B cell (primary cell): ENCODE results near the gene NREP. TPM values are rescaled to one million over a fixed set of nuclear protein-coding genes. Genes with fewer than 3 reads are reported as not detected.

Source experiments
- ATAC-seq: fragments of 200-7000 bp; cut with Tn5 transposase; one replicate; pipeline ENCODE4 v1.10.0; 2021; ENCODE audit warnings: low read depth, mild to moderate bottlenecking, moderate number of reproducible peaks, moderate library complexity
- CTCF ChIA-PET: fragments of 350-600 bp; sonication (Branson Sonifier 250); formaldehyde crosslinking; loops from one replicate; lab custom pipeline; 2021; ENCODE audit warnings: antibody characterized with exemption, inconsistent platforms; lab: Charles Lee
- POLR2A ChIA-PET: fragments of 350-600 bp; sonication (Branson Sonifier 250); formaldehyde crosslinking; loops from one replicate; lab custom pipeline; 2021; ENCODE audit warnings: antibody characterized with exemption; lab: Charles Lee
- DNase-seq: peaks from one replicate; pipeline ENCODE4 v3.0.0; 2013
- H2AFZ ChIP-seq: 2 replicates; pipeline ENCODE4 v1.6.1; 2012; ENCODE audit warnings: mild to moderate bottlenecking, low read depth, low read length; ENCODE audit not compliant: insufficient read depth, poor library complexity, severe bottlenecking
- H3K27ac ChIP-seq, 2 donors: 1 replicate in 1 of 2; 2 replicates in 1 of 2; pipeline ENCODE4 v1.5.1; 2012 to 2013; ENCODE audit warnings: low read length in 2 of 2, mild to moderate bottlenecking in 2 of 2, moderate library complexity in 1 of 2
- H3K27me3 ChIP-seq, 4 experiments: fragments of 200-600 bp in 1 of 4; sonication (generic) in 1 of 4; replicated peaks in 1 of 4; 1 replicate in 2 of 4; 2 replicates in 2 of 4; pipeline versions ENCODE4 v1.6.1 to v1.7.0; 2013 to 2016; ENCODE audit warnings: low read length in 3 of 4, mild to moderate bottlenecking in 2 of 4, mixed read lengths in 1 of 4, moderate library complexity in 1 of 4; ENCODE audit not compliant: insufficient read depth in 4 of 4, control insufficient read depth in 3 of 4; ENCODE audit errors: control extremely low read depth in 1 of 4
- H3K36me3 ChIP-seq, 2 experiments: replicated peaks in 1 of 2; 1 replicate in 1 of 2; 2 replicates in 1 of 2; pipeline versions ENCODE4 v1.6.1 to v1.7.1; 2013; ENCODE audit warnings: low read length in 1 of 2; ENCODE audit not compliant: insufficient read depth in 2 of 2, control insufficient read depth in 1 of 2; ENCODE audit errors: control extremely low read depth in 1 of 2, extremely low read depth in 1 of 2
- H3K4me1 ChIP-seq, 2 donors: fragments of 200-600 bp in 1 of 2; sonication (generic) in 1 of 2; 1 replicate in 1 of 2; 2 replicates in 1 of 2; pipeline versions ENCODE4 v1.5.1 to v1.6.1; 2013 to 2017; ENCODE audit warnings: low read length in 2 of 2; ENCODE audit not compliant: control insufficient read depth in 2 of 2, insufficient read depth in 2 of 2
- H3K4me2 ChIP-seq: replicated peaks from 2 replicates; pipeline ENCODE3; 2012; ENCODE audit warnings: mild to moderate bottlenecking, low read depth, low read length; ENCODE audit not compliant: poor library complexity, severe bottlenecking
- H3K4me3 ChIP-seq, 5 experiments: fragments of 200-600 bp in 1 of 5; sonication (generic) in 1 of 5; 1 replicate in 3 of 5; 2 replicates in 2 of 5; pipeline versions ENCODE4 v1.5.1 to v1.7.0; 2011 to 2016; ENCODE audit warnings: low read length in 4 of 5, mild to moderate bottlenecking in 4 of 5, low read depth in 2 of 5, control low read depth in 1 of 5, moderate library complexity in 1 of 5; ENCODE audit not compliant: insufficient read depth in 1 of 5; ENCODE audit errors: control extremely low read depth in 1 of 5, extremely low read depth in 1 of 5
- H3K79me2 ChIP-seq: fragments of 200-600 bp; sonication (generic); one replicate; pipeline ENCODE4 v1.6.0; 2016; ENCODE audit warnings: low read length; ENCODE audit not compliant: control insufficient read depth, insufficient read depth
- H3K9ac ChIP-seq: fragments of 200-600 bp; sonication (generic); 2 replicates; pipeline ENCODE4 v1.6.1; 2017; ENCODE audit warnings: mild to moderate bottlenecking, low read length, moderate library complexity
- H3K9me3 ChIP-seq, 3 donors: one replicate each; pipeline versions ENCODE4 v1.6.1 to v1.7.1; 2013; ENCODE audit warnings: low read length in 2 of 3; ENCODE audit not compliant: control insufficient read depth in 2 of 3, insufficient read depth in 1 of 3; ENCODE audit errors: control extremely low read depth in 1 of 3
- H4K20me1 ChIP-seq: 2 replicates; pipeline ENCODE4 v1.6.0; 2012; ENCODE audit warnings: mild to moderate bottlenecking, low read length; ENCODE audit not compliant: insufficient read depth, control insufficient read depth, poor library complexity, severe bottlenecking
- H3K27ac Mint-ChIP-seq: one replicate; pipeline ENCODE4 v1.8.0; 2021; ENCODE audit warnings: mixed read lengths
- H3K27me3 Mint-ChIP-seq: one replicate; pipeline ENCODE4 v1.8.0; 2021; ENCODE audit warnings: mixed read lengths
- H3K4me1 Mint-ChIP-seq: one replicate; pipeline ENCODE4 v1.8.0; 2021; ENCODE audit warnings: mixed read lengths
- H3K4me3 Mint-ChIP-seq: one replicate; pipeline ENCODE4 v1.8.0; 2021; ENCODE audit warnings: mixed read lengths
- H3K9me3 Mint-ChIP-seq: one replicate; pipeline ENCODE4 v1.8.0; 2022; ENCODE audit warnings: mixed read lengths; ENCODE audit not compliant: insufficient read depth
- CTCF ChIP-seq: fragments of 200-600 bp; IDR thresholded peaks from one replicate; pipeline ENCODE4 v1.8.0; 2022; ENCODE audit warnings: antibody characterized with exemption, mild to moderate bottlenecking
- EZH2 ChIP-seq: IDR thresholded peaks from 2 replicates; pipeline ENCODE4 v1.6.1; 2012; ENCODE audit warnings: borderline replicate concordance, low read depth, mild to moderate bottlenecking, moderate library complexity, low read length; ENCODE audit not compliant: insufficient read depth, poor library complexity, severe bottlenecking
- WGBS: methylation state at CpG from one replicate; pipeline ENCODE4 v1.1.5; 2013; ENCODE audit warnings: missing lambda C conversion rate; ENCODE audit not compliant: insufficient coverage; 5-methylcytosine and 5-hydroxymethylcytosine counted together
- intact Hi-C: fragments of 100-400 bp; cut with micrococcal nuclease; formaldehyde crosslinking; loops from one replicate; pipeline ENCODE4 v1.10.0; 2022
- polyA plus RNA-seq: library from polyadenylated mRNA; depleted of rRNA; stranded (reverse); fragments of >200 nt; gene quantifications from 2 replicates; pipeline ENCODE4 v1.2.3, GENCODE V29; 2012
- total RNA-seq, 2 donors: library from RNA; stranded (reverse); fragments of 120-200 nt in 1 of 2; gene quantifications; 1 replicate in 1 of 2; 2 replicates in 1 of 2; pipeline versions ENCODE4 v1.2.3 to v1.2.4, GENCODE V29; 2013 to 2022

The NREP gene
- total and polyA plus RNA-seq, 2 donors (not counting 1 experiment from before 2014, with no cell fraction given) = 6.7 to 17.0 TPM

- H3K4me3 ChIP-seq = no peak overlapping the region
- H2AFZ ChIP-seq = no peak overlapping the region
- H3K4me2 ChIP-seq = no peak overlapping the region
- DNase-seq = no peak
- H3K79me2 ChIP-seq = no peaks in the 10 kb centered on the region
- H3K4me1 ChIP-seq = peaks cover 0 to 3% of the 10 kb centered on the region in 2 donors
- Mint-ChIP-seq H3K27me3 (no peaks in the 10 kb centered on the region), H3K4me1 (peaks cover 4% of the 10 kb centered on the region), H3K27ac (no peak overlapping the region), H3K4me3 (no peak overlapping the region), H3K9me3 (no peaks in the 10 kb centered on the region)
- TF ChIP-seq EZH2 (no peak), CTCF (no peak)
- H3K9ac ChIP-seq = no peak overlapping the region
- no peaks in the 10 kb centered on the region for H4K20me1 ChIP-seq
- no peak overlapping the region for H3K27ac ChIP-seq
- no peaks in the 10 kb centered on the region for H3K36me3 ChIP-seq
- WGBS = 94% methylated on average over 2 of the region's 4 CpGs
- intact Hi-C loops = no loop called here
- no peaks in the 10 kb centered on the region for H3K27me3 ChIP-seq
- ChIA-PET POLR2A (no interaction called here), CTCF (no interaction called here)
- H3K9me3 ChIP-seq = no peaks in the 10 kb centered on the region
- no peak for ATAC-seq
These were observed 10.2 kb downstream of the NREP start for GRCh38 chr5:111746791-111747190.

- intact Hi-C loops = no loop called here
These were observed 11.8 kb downstream of the NREP start for GRCh38 chr5:111745075-111745739.

More at GRCh38 chr5:111745075-111745739, 11.8 kb downstream of the NREP start:
- POLR2A ChIA-PET = no interaction called here
- Histone ChIP-seq H3K4me3 (no peak overlapping the region), H3K9me3 (no peaks in the 10 kb centered on the region), H2AFZ (no peak overlapping the region), H4K20me1 (no peaks in the 10 kb centered on the region), H3K79me2 (no peaks in the 10 kb centered on the region), H3K36me3 (no peaks in the 10 kb centered on the region), H3K4me1 (peaks cover 0 to 11% of the 10 kb centered on the region in 2 donors), H3K4me2 (no peak overlapping the region), H3K9ac (no peak overlapping the region), H3K27ac (no peak overlapping the region), H3K27me3 (no peaks in the 10 kb centered on the region)
- Mint-ChIP-seq H3K9me3 (no peaks in the 10 kb centered on the region), H3K4me1 (peaks cover 9% of the 10 kb centered on the region), H3K27ac (no peak overlapping the region), H3K27me3 (no peaks in the 10 kb centered on the region), H3K4me3 (no peak overlapping the region)
- 83% methylated on average over 1 of the region's 4 CpGs for WGBS
- no peak for TF ChIP-seq EZH2
- TF ChIP-seq CTCF = no peak
- ATAC-seq (no peak), DNase-seq (no peak)
- CTCF ChIA-PET = no interaction called here
